PC-9 (cell line): ENCODE results near the gene USP9X. TPM values are rescaled to one million over a fixed set of nuclear protein-coding genes. Genes with fewer than 3 reads are reported as not detected.
"Not testable (repeated sequence)": the region's sequence is repeated elsewhere in the genome, so short reads cannot be mapped to it uniquely, and the experiment has no call there.

Experiments used
- BruUV-seq: library from RNA; stranded (reverse); fragments of 400-500 nt; replicated peaks from 2 replicates; lab custom pipeline; 2021; lab: Mats Ljungman, UMichigan
- CTCF ChIA-PET: fragments of 300-600 bp; sonication (Branson Sonifier 250); formaldehyde crosslinking; loops from one replicate; lab custom pipeline; 2022; ENCODE audit warnings: antibody characterized with exemption; lab: Charles Lee
- POLR2A ChIA-PET: fragments of 300-600 bp; sonication (Branson Sonifier 250); formaldehyde crosslinking; loops from one replicate; lab custom pipeline; 2022; ENCODE audit warnings: antibody characterized with exemption; ENCODE audit not compliant: unreplicated experiment; lab: Charles Lee
- DNase-seq, 2 experiments: peaks; one replicate each; pipeline versions ENCODE4 v3.0.0 to v3.0.0-alpha.2; 2015 to 2022; ENCODE audit warnings: mixed read lengths in 1 of 2
- H2AFZ ChIP-seq: fragments of 200-600 bp; sonication (generic); 2 replicates; pipeline ENCODE4 v1.8.1; 2017; ENCODE audit warnings: antibody characterized with exemption
- H3F3A ChIP-seq: fragments of 200-600 bp; sonication (generic); 2 replicates; pipeline ENCODE4 v1.8.1; 2017; ENCODE audit warnings: antibody characterized with exemption, mild to moderate bottlenecking, low read depth; ENCODE audit not compliant: insufficient read depth
- H3K27ac ChIP-seq: fragments of 200-600 bp; sonication (generic); 2 replicates; pipeline ENCODE4 v1.6.1; 2016; ENCODE audit warnings: mixed run types
- H3K27me3 ChIP-seq: fragments of 200-600 bp; sonication (generic); 2 replicates; pipeline ENCODE4 v1.6.1; 2016; ENCODE audit warnings: low read depth, mixed run types; ENCODE audit not compliant: insufficient read depth
- H3K36me3 ChIP-seq: fragments of 200-600 bp; sonication (generic); 2 replicates; pipeline ENCODE4 v1.6.1; 2016; ENCODE audit warnings: low read depth, mixed run types
- H3K4me1 ChIP-seq: fragments of 200-600 bp; sonication (generic); replicated peaks from 2 replicates; pipeline ENCODE4 v1.6.1; 2016; ENCODE audit warnings: mixed run types; ENCODE audit not compliant: insufficient read depth
- H3K4me2 ChIP-seq: fragments of 200-600 bp; sonication (generic); 2 replicates; pipeline ENCODE4 v1.6.1; 2017; ENCODE audit warnings: mixed run types
- H3K4me3 ChIP-seq: fragments of 200-600 bp; sonication (generic); 2 replicates; pipeline ENCODE4 v1.6.1; 2016; ENCODE audit warnings: mixed run types
- H3K79me2 ChIP-seq: fragments of 200-600 bp; sonication (generic); 2 replicates; pipeline ENCODE4 v1.6.1; 2017; ENCODE audit warnings: low read depth, mixed run types
- H3K9me2 ChIP-seq: fragments of 200-600 bp; sonication (generic); 2 replicates; pipeline ENCODE4 v1.8.1; 2017; ENCODE audit warnings: mild to moderate bottlenecking; ENCODE audit not compliant: insufficient read depth
- H3K9me3 ChIP-seq: fragments of 200-600 bp; sonication (generic); 2 replicates; pipeline ENCODE4 v1.8.1; 2016; ENCODE audit warnings: low read depth; ENCODE audit not compliant: insufficient read depth
- H4K20me1 ChIP-seq: fragments of 200-600 bp; sonication (generic); 2 replicates; pipeline ENCODE4 v1.8.1; 2017; ENCODE audit not compliant: insufficient read depth
- CTCF ChIP-seq: fragments of 200-600 bp; sonication (generic); conservative IDR thresholded peaks from 2 replicates; pipeline ENCODE4 v1.6.1; 2017; ENCODE audit warnings: mixed run types, antibody characterized with exemption, mild to moderate bottlenecking, moderate library complexity
- EZH2 ChIP-seq: fragments of 200-600 bp; sonication (generic); IDR thresholded peaks from 2 replicates; pipeline ENCODE4 v1.8.0; 2017; ENCODE audit warnings: antibody characterized with exemption, low read depth
- intact Hi-C: fragments of 100-400 bp; cut with micrococcal nuclease; formaldehyde crosslinking; loops from one replicate; pipeline ENCODE4 v1.10.0; 2022; ENCODE audit not compliant: unreplicated experiment
- total RNA-seq: library from RNA; stranded (reverse); gene quantifications from 2 replicates; pipeline ENCODE4 v1.2.3, GENCODE V29; 2021

The USP9X gene
- total RNA-seq, 1 experiment from 2014 or later = 43.2 TPM

GRCh38 chrX:41184312-41184711 is 99.1 kb downstream of the USP9X start:
- no peak overlapping the region for H3K4me3 ChIP-seq
- DNase-seq = no peak
- no peaks in the 10 kb centered on the region for H3K9me3 ChIP-seq
- no peaks in the 10 kb centered on the region for H3K79me2 ChIP-seq
- H3K4me1 ChIP-seq = no peaks in the 10 kb centered on the region
- H3F3A ChIP-seq = no peaks in the 10 kb centered on the region
- no peak overlapping the region for H3K4me2 ChIP-seq
- no peaks in the 10 kb centered on the region for H3K9me2 ChIP-seq
- H2AFZ ChIP-seq = no peak overlapping the region
- no peaks in the 10 kb centered on the region for H4K20me1 ChIP-seq
- no TSS peak for BruUV-seq
- TF ChIP-seq CTCF (no peak), EZH2 (no peak)
- intact Hi-C loops = no loop called here
- ChIA-PET CTCF (no interaction called here), POLR2A (no interaction called here)
- no peaks in the 10 kb centered on the region for H3K27me3 ChIP-seq
- H3K27ac ChIP-seq = no peak overlapping the region
- H3K36me3 ChIP-seq = no peaks in the 10 kb centered on the region

- H4K20me1 ChIP-seq, DNase-seq, H3K4me2 ChIP-seq, CTCF ChIA-PET, H3K27me3 ChIP-seq, H3K4me3 ChIP-seq, H3K79me2 ChIP-seq, H3K9me3 ChIP-seq, BruUV-seq, H3F3A ChIP-seq, H2AFZ ChIP-seq, H3K36me3 ChIP-seq, POLR2A ChIA-PET, H3K4me1 ChIP-seq, intact Hi-C loops, H3K27ac ChIP-seq, H3K9me2 ChIP-seq: not testable (repeated sequence)
Measured at GRCh38 chrX:41186946-41187345, 101.7 kb downstream of the USP9X start.

- no peaks in the 10 kb centered on the region for H3K27me3 ChIP-seq
- H3K4me3 ChIP-seq = no peak overlapping the region
- H3K27ac ChIP-seq = no peak overlapping the region
- H3K9me3 ChIP-seq = no peaks in the 10 kb centered on the region
- intact Hi-C loops = no loop called here
- H3F3A ChIP-seq = no peaks in the 10 kb centered on the region
- TF ChIP-seq CTCF (no peak), EZH2 (no peak)
- no peaks in the 10 kb centered on the region for H3K9me2 ChIP-seq
- DNase-seq = no peak
- H4K20me1 ChIP-seq = no peaks in the 10 kb centered on the region
- H3K4me1 ChIP-seq = no peaks in the 10 kb centered on the region
- ChIA-PET CTCF (no interaction called here), POLR2A (no interaction called here)
- BruUV-seq = no TSS peak
- H2AFZ ChIP-seq = no peak overlapping the region
- no peak overlapping the region for H3K4me2 ChIP-seq
- H3K79me2 ChIP-seq = no peaks in the 10 kb centered on the region
- H3K36me3 ChIP-seq = no peaks in the 10 kb centered on the region
Measured at GRCh38 chrX:41189156-41189555, 103.9 kb downstream of the USP9X start.

- no peaks in the 10 kb centered on the region for H4K20me1 ChIP-seq
- POLR2A ChIA-PET = no interaction called here
- no peak overlapping the region for H3K27ac ChIP-seq
- no peaks in the 10 kb centered on the region for H3F3A ChIP-seq
- intact Hi-C loops = no loop called here
- H3K9me3 ChIP-seq = no peaks in the 10 kb centered on the region
- CTCF ChIA-PET = no interaction called here
- no TSS peak for BruUV-seq
- no peak overlapping the region for H3K4me3 ChIP-seq
- no peaks in the 10 kb centered on the region for H3K79me2 ChIP-seq
- no peak for DNase-seq
- H3K9me2 ChIP-seq = no peaks in the 10 kb centered on the region
- H2AFZ ChIP-seq = no peak overlapping the region
- H3K36me3 ChIP-seq = no peaks in the 10 kb centered on the region
- H3K27me3 ChIP-seq = no peaks in the 10 kb centered on the region
- H3K4me1 ChIP-seq = no peaks in the 10 kb centered on the region
- TF ChIP-seq CTCF (no peak), EZH2 (no peak)
- no peak overlapping the region for H3K4me2 ChIP-seq
Measured at GRCh38 chrX:41192880-41193279, 107.6 kb downstream of the USP9X start.
